Measurements from ENCODE around the gene CAMK2B.
A peak's percentile ranks its signal among the peaks of the same experiment; 100 is the strongest.

Gene CAMK2B

DNA sequence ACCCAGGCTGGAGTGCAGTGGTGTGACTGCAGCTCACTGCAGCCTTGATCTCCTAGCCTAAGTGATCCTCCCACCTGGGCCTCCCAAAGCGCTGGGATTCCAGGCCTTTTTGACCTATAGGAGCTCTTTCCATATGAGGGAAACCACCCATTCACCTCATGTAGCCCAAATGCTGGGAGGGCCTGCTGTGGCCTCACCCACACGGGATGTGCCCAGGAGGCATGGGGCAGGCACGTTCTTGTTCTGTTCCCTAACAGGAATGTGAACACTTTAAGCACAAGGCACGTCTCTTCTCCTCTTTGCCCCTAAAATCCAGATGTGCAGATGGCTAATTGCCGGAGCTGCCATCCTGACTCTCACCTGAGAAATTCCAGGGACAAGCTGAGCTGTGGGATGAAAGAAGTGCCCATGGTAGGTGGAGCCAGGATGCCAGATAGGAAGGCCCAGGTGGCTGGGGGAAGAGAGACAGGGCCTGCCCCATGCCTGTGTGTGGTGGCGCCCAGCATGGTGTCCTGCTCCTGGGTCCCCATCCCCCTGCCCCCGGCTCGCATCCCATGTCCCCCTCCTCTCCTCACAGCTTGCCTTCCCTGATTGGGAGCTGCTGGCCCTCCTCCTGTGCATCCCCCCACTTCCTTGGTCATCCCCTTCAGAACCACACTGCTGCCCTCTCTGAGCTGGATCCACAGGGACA lies 17.3 kb downstream of the CAMK2B start:
- no peak for DNase-seq

DNA sequence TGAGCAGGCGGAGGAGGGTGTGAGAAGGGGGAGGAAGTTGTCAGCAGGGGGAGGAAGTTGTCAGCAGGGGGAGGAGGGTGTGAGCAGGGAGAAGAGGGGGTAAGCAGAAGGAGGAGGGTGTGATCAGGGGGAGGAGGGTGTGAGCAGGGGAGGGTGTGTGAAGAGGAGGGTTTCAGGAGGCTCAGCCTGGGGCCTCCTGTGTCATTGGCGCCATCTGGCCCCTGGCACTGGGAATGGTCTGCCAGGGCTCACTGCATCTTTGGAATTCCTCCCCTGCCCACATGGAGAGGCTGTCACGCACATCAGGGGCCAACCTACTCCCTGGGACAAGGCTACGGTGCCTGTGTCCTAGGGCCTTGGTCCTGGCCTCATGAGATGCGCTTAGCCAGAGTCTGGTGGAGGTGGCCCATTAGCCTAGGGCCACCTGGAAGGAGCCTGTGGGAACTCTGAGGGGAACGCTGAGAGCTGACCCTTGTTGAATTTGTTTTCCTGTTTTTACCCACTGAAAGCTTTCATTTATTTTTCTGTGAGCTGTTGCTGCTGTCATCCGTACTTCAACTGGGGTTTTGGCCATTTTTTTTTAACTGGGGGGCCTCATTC lies 18.0 kb downstream of the CAMK2B start:
- peak; percentile 49 for DNase-seq

DNA sequence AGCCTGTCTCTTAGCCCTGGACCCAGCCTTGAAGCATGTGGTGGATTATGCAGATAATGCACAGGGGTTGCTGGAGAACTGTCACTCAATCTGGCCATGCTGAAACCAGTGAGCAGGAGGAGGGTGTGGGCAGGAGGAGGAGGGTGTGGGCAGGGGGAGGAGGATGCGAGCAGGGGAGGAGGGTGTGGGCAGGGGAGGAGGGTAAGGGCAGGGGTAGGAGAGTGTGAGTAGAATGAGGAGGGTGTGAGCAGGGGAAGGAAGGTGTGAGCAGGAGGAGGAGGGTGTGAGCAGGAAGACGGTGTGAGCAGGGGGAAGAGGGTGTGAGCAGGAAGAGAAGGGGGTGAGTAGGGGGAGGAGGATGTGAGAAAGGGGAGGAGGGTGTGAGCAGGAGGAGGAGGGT lies 18.8 kb downstream of the CAMK2B start:
- peak; percentile 20 for DNase-seq

DNA sequence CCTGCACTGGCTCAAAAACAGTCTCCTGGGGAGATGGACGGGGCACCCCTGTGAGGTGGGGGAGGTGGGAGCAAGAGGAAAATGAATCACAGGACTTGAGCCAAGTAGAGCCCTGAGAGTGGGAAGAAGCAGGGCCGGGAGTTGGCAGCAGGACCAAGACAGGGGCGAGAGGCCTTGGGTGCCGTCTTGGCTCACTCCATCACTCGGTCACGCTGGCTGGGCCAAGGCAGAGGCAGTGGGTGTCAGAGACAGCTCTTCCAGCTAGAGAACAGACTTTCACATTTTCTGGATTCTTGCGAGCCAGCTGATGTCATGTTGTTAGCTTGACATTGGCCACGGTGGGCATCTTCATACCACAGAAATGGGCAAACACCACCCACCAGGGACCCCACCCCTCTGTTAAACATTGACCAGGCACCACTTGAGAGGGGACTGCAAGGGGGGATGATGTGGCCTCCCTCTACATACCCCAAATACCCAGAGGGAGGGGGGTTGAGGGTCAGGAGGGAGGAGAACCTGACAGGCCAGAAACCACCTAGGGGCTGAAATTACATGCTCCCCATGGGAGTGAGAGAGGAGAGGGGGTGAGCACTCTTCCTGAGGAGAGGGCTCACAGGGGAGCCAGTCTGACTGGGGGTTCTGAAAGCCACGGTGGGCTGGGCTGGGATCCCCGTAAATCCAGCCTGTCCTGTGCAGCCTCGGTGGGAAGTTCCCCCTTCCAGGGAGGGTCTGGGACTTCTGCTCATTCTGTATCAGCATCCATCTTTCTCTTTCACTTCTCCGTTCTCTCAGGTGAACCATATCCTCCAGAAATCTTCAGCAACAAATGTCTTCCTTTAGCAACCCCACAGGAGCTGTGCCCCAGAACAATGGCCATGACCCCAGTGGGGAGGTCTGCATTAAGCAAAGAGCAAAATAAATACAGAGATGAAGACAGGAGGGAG lies 19.6 kb downstream of the CAMK2B start:
- no peak for DNase-seq

DNA sequence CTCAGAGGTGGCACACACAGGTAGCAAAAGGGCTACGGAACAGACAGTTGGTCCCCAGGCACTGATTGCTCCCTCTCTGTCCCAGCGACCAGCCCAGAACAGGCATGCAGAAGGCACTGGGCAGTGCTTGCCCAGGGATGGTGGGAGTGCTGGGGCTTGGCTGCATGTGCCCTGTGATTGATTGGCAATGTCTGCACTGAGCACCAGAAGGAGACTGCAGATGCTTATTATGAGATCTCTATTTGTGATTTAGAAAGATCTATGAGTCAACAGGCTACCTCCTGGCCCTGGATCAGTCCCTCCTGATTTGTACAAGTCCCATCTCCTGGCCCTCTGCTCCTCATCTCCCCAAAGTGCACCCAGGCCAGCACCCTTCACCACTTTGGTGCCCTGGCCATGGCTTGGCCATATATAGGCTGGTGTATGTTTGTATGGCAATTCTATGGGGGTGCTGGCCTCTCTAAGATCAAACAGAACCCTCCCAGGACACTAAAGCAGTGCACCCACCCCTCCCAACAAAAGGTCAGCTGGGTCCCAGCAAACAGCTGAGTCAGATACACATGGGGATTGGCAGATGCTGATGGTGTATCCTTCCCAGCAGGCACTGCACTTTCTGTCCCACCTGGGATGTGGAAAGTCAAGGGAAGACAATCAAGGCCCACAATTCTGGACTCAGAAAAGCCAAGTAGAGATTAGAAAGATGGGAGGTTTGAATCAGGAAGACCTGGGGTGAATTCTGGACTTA lies 30.9 kb downstream of the CAMK2B start:
- DNase-seq: no peak

DNA sequence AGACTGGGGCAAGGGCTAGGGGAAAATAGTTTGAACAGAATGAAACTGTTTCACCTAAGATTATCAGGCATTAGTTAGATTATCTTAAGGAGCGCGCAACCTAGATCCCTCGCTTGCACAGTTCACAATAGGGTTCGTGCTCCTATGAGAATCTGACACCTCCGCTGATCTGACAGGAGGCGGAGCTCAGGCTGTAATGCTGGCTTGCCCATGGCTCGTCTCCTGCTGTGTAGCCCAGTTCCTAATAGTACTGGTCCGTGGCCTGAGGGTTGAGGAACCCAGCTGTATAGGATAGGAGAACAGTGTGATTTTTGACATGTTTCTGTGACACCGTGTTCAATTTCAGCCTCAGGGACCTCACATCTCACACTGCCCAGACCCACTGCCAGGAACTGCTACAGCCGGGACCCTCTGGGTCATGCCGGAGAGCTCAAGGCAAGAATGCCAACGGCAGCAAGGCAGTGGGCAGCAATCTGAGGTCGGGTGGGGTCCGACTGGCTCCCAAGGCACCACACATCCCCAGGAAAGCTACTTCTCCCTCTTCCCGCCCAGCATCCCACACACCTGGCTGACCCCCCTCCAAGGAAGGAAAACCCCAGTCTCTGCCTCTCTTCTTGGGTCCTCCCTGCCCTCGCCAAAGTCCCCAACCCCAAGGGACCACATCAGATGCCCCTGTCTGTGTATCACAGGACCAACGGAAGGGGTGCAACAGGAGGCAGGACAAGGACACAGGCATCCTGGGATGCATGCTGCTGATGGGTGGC lies 31.7 kb downstream of the CAMK2B start:
- no peak for DNase-seq

DNA sequence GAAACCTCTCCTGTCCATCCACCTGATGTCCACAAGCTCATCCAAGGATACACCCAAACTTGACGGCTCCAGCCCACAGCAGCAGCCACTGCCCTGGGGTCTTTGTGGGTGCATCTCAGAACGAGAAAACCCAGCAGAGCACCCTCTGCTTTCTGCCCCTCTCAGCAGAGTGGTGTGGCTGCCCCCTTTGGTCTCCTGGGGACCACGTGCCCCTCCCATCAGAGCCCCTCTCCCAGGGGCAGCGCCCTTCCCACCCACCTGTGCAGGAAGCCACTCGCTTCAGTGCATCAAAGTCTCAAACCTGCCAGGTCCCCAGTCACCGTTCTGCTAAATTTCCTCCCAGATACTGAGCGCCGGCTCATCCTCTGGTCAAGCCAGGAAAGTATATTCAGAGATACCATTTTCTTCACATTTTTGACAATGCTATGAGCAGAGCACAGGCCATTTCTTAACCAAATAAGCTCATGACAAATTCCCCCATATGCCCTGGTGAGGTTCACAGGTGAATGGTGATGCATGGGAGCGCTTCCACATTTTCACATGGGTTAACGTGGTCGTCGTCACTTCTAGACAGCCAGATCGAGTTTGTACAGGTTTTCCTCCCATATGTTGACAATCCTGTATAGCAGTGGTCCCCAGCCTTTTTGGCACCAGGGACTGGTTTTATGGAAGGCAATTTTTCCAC lies 32.4 kb downstream of the CAMK2B start:
- DNase-seq: no peak

DNA sequence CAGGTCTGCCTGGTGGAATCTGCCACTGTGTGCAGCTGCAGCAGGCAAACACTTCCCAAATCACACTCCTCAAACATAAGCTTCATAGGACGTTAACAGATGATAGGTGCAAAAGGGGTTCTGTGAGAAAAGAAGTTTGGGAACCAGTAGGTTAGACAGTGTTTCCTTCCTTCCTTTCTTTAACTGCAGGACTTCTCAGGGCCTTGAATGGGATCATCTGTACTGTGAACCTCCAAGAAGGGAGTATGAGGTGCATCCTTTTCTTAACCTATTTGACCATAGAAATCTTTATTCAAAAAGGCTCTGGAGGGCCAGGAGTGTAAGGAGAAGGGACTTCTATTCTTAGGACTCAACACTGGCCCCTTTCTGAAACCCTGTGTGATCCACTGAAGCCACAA lies 33.0 kb downstream of the CAMK2B start:
- no peak for DNase-seq

DNA sequence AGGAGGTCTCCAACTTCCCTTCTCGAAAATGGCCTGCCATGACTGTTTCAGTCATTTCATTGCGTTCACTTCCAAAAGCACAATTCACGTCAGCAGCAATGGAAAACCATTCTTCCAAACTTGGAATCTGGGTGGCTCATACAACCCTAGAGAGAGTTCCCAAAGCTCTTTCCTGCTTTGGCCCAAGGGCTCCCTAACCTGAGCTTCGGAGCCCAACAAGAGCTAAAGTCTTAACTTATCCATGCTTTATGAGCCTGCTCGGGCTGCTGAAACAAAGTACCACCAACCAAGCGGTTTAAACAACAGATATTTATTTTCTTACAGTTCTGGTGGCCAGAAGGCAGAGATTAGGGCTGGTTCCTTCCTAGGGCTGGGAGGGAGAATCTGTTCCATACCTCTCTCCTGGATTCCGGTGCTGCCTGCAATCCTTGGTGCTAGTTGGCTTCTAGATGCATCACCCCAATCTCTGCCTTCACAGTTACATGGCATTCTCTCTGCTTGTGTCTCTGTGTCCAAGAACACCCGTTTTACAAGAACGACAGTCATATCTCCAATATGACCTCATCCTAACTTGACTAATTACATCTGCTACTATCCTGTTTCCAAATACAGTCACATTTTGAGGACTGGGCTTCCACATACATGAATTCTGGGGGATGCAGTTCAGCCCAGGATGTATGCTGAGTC lies 33.5 kb downstream of the CAMK2B start:
- DNase-seq: no peak

DNA sequence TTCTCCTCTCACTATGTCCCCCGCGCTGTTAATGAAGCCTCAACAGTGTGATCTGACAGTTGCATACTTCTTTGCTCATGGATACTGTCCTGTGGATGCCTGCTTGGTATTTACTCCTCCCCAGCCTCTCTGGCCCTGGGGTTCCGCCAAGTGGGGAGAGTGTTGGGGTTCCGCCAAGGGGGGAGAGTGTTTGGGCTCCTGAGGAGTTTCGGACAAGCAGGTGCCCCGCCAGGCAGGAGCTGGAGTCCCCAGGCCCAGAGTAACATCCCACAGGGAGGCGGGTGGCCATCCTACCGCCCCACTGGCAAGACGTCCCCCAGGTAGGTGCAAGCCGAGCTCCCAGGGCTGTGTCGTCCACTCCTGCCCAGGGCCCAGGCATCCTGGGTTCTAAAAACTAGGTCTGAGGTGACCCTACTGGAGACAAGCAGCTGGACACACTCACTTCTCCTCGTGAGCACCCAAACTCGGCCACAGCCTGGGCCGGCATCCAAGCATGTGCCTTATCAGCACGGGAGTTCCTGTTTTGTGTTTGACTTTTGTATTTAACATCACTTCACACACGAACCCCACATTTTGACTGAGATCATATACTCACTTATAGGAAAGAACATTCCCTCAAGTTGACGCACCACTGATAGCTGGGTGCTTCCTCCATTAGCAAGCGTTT lies 34.2 kb downstream of the CAMK2B start:
- DNase-seq: peak; percentile 80

DNA sequence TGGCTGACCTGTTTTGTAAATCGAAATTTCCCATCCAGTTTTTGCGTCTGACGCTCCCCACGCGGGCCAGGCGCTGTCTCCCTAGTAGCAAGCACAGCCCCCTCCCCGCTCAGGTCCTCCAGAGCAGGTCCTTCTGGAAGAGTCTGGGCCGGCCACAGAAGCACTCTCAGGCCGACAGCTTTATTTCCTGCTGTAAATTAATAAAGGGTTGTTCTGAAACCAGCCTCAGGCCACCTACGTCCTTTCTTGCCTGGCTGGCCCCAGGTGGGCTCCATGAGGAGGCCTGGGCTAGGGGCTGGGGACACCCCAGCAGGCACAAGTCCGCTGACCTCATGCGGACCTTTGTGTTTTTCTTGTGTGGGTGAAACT lies 35.2 kb downstream of the CAMK2B start:
- DNase-seq: no peak

DNA sequence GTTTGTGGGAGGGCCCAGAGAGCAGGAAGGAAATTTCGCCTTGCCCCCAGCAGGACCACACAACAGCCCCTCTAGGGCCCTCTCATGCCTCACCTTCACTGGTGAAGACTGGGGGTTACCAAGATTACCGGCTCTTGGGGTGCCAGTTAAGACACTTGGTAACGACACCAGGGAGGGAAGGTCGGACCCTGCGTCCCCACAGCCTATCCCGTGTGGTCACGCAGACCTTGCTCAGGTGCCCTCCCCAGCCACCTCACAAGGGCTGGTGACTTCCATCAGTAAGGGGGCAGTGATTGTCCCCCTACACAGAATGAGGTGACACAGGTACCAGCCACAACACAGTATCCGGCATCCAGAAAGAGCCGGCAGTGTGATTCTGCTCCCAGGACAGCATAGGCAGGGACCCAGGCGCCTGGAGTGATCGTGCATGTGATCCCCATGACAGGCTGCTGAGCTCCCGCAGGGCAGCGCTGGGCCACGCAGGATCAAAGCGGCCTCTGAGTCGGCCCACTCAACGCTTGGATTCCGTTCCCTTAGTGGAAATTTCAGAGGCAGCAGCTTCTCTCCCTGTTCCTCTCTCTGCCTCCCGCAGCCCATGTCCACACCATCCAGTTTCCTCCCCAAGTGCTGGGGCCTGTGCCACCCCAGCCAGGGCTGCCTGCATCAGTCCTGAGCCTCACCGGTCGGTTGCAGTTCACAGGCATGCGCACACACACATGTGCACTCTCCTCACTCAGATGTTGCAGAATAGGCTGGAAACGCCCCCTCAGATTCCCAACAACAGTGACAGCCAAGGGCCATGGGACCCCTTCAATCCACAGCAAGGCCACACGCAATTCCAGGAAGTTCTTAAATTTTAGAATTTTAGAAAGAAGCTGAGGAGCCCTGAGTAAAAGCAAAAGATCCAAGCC lies 35.8 kb downstream of the CAMK2B start:
- DNase-seq: no peak

DNA sequence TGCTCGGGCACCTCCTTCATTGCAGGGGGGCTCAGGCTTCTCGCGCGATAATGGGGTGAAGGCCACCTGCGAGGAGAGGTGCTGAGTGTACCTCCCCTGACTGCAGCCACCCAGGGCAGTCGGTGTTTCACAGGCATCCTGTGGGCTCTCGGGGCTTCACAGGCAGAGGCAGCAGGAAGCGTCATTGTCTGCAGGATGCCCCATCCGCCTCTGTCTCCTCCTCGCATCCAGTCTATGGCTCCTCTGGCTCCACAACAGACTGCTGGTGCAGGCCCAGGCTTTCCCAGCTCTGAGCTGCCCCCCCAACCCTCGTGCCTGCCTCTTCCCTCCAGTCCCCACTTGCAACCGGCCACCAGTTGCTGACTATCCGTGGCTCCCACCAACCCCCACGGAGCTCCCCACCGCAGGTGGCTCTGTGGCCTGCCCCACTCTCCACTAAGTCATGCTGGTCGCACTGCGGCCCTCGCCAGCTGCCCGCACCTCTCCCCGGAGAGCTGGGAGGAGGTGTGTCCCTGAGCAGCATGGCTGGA lies 36.5 kb downstream of the CAMK2B start:
- DNase-seq: no peak

DNA sequence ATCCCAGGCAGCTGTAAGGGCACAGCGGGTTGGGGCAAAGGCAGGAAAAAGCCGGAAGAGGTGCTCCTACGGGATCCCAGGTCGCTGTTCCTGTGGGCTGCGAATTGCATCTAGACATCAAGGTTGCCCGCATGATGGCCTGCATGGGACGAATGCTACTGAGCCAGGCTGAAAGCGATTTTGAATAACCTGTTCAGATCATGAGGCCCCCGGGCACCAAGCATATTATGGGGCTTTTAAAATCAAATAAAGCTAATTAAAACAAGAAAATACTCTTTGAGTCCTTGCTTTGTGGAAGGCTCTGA lies 37.1 kb downstream of the CAMK2B start:
- no peak for DNase-seq

DNA sequence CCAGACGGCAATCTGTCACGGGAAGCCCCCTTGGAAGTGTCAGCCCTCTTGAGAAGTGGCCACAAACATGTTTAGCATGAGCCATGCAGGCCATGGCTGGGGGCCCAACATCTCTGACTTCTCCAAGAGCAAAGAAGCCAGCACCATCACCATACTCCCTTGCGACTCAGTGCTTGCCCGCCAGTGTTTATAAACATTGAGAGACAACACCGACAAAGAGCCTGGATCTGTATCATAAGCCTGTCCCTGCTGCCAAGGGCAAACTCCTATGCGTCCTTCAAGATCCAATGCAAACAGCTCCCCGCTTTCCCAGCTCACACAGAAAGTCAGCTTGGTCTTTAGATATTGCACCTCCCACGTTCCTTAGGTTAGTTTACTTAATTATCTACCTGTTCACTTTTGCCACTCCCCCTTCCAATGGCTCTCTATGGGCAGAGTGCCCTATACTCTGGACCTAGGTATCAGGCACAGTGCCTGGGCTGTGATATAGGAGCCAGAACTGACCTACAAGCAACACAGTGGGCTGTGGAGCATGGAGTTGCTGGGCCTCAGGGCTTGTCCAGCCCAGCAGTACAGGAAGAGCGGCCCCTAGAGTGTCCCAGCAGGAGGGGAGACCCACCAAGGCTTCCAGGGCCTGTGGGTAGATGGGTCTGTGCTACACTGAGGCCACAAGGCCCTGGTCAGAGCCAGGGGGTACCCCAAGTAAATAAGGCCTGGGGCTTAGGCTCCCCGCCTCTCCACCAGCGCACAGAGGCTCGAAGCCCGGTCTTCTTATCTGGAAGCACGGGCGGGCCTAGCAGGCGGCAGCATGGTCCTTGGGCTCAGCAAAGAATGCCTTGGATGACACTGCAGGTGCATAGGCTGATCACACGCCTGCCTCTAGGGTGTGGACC lies 37.7 kb downstream of the CAMK2B start:
- no peak for DNase-seq

DNA sequence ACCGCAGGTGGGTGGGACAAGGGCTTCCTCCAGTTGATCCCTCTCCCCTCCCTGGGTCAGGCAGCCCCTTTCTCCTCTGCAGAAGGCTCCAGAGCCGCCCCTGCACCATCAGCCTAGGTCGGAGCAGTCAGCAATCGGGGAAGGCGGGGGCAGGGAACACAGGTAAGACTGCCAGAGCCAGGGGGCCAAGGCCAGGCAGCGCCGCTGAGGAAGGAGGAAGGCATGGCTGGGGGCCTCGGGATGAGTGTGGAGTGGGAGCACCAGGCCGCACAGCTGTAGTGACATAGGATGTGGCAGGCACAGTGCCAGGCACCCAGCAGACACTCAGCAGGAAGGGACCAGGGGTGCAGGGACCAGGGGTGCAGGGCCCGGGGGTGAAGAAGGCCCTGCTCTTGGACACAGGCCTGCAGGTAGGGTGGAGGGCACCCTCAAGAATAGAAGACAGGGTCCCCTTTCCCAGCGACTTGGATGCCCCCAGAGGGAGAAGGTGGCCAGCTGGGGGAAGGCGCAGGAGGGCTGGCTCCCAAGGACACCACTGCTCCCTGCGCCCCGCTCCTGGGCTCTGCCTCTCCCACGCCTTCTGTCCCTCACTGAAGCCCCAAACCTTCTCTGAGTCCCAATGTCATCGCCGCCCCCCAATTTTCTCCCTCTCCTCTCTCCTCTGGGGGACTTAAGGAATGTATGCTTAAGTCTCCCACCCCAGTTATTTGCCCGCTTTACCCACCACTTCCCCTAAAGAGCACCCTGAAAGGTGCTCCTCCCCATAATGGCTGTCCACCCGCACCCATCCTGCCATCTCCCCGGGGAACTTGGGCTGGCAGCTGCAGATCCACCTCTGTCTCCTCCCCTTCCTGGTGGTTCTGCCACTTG lies 38.5 kb downstream of the CAMK2B start:
- DNase-seq: no peak

DNA sequence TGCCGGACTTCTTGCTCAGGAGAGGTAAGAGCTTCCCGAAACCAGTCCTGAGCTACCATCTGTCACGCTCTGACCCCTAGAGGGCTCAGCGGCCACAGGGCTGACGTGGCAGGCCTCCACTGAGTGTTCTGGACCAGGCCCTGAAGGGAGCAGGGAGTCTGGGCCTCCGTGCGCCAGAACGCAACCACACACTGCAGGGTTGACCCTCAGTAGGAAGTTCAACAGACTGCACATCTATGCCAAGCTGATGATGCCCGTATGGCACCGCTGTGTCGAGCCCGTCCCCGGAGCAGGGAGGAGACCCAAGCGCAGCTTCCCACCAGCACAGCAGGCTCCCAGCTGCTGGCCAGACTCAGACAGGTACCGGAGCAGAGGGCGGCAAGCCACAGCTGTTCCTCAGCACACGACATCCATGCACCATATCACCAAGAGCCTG lies 39.2 kb downstream of the CAMK2B start:
- DNase-seq: no peak
